ENCODE measurements around the gene PLPP4.

The PLPP4 gene

GRCh38 chr10:120456143-120456625 is 843 bp upstream of the PLPP4 start:
- no peak for DNase-seq (ENCODE audit: low read depth in 1 of 2, low spot score in 1 of 2)

GRCh38 chr10:120457431-120458172 is 575 bp downstream of the PLPP4 start:
- DNase-seq (ENCODE audit: low read depth in 1 of 2, low spot score in 1 of 2): no peak

- DNase-seq (ENCODE audit: low read depth in 1 of 2, low spot score in 1 of 2): no peak
Observed at GRCh38 chr10:120458432-120458831, 1.4 kb downstream of the PLPP4 start.

- DNase-seq (ENCODE audit: low read depth in 1 of 2, low spot score in 1 of 2): no peak
Observed at GRCh38 chr10:120459185-120459584, 2.2 kb downstream of the PLPP4 start.

- DNase-seq (ENCODE audit: low read depth in 1 of 2, low spot score in 1 of 2): no peak
Observed at GRCh38 chr10:120460186-120460585, 3.2 kb downstream of the PLPP4 start.

GRCh38 chr10:120460776-120461175 is 3.7 kb downstream of the PLPP4 start:
- no peak for DNase-seq (ENCODE audit: low read depth in 1 of 2, low spot score in 1 of 2)

GRCh38 chr10:120462018-120462682 is 5.1 kb downstream of the PLPP4 start:
- no peak for DNase-seq (ENCODE audit: low read depth in 1 of 2, low spot score in 1 of 2)

- no peak for DNase-seq (ENCODE audit: low read depth in 1 of 2, low spot score in 1 of 2)
Observed at GRCh38 chr10:120465138-120465537, 8.1 kb downstream of the PLPP4 start.

GRCh38 chr10:120466006-120466405 is 9.0 kb downstream of the PLPP4 start:
- no peak for DNase-seq (ENCODE audit: low read depth in 1 of 2, low spot score in 1 of 2)

- no peak for DNase-seq (ENCODE audit: low read depth in 1 of 2, low spot score in 1 of 2)
Observed at GRCh38 chr10:120473593-120473992, 16.6 kb downstream of the PLPP4 start.

- no peak for DNase-seq (ENCODE audit: low read depth in 1 of 2, low spot score in 1 of 2)
Observed at GRCh38 chr10:120474956-120475355, 17.9 kb downstream of the PLPP4 start.

- DNase-seq (ENCODE audit: low read depth in 1 of 2, low spot score in 1 of 2): no peak
Observed at GRCh38 chr10:120475844-120476791, 19.1 kb downstream of the PLPP4 start.

- DNase-seq (ENCODE audit: low read depth in 1 of 2, low spot score in 1 of 2): no peak
Observed at GRCh38 chr10:120477021-120477742, 20.2 kb downstream of the PLPP4 start.

- DNase-seq (ENCODE audit: low read depth in 1 of 2, low spot score in 1 of 2): no peak
Observed at GRCh38 chr10:120477743-120478141, 20.7 kb downstream of the PLPP4 start.

- no peak for DNase-seq (ENCODE audit: low read depth in 1 of 2, low spot score in 1 of 2)
Observed at GRCh38 chr10:120478386-120478785, 21.4 kb downstream of the PLPP4 start.

GRCh38 chr10:120479506-120479905 is 22.5 kb downstream of the PLPP4 start:
- DNase-seq (ENCODE audit: low read depth in 1 of 2, low spot score in 1 of 2): no peak

- DNase-seq (ENCODE audit: low read depth in 1 of 2, low spot score in 1 of 2): no peak
Observed at GRCh38 chr10:120480065-120480600, 23.1 kb downstream of the PLPP4 start.

GRCh38 chr10:120480848-120481247 is 23.8 kb downstream of the PLPP4 start:
- DNase-seq (ENCODE audit: low read depth in 1 of 2, low spot score in 1 of 2): no peak

GRCh38 chr10:120483006-120483405 is 26.0 kb downstream of the PLPP4 start:
- DNase-seq (ENCODE audit: low read depth in 1 of 2, low spot score in 1 of 2): no peak

- no peak for DNase-seq (ENCODE audit: low read depth in 1 of 2, low spot score in 1 of 2)
Observed at GRCh38 chr10:120483651-120484301, 26.7 kb downstream of the PLPP4 start.
